Keratinocyte (primary cell): ENCODE results near the gene MUL1. TPM values are rescaled to one million over a fixed set of nuclear protein-coding genes. Genes with fewer than 3 reads are reported as not detected.

Source experiments
- DNase-seq: peaks from one replicate; pipeline ENCODE4 v3.0.0-alpha.2; 2011; ENCODE audit warnings: low read depth, missing footprints, low spot score
- FAIRE-seq: peaks from 2 replicates; lab custom pipeline; 2011; peaks lifted over from hg19 to GRCh38; lab: Jason Lieb, UNC
- H2AFZ ChIP-seq: 2 replicates; pipeline ENCODE4 v1.6.0; 2012; ENCODE audit warnings: low read length, control low read depth, inconsistent platforms; ENCODE audit not compliant: control insufficient read depth
- H3K27ac ChIP-seq: 2 replicates; pipeline ENCODE4 v1.5.1; 2011; ENCODE audit warnings: low read length; ENCODE audit not compliant: control insufficient read depth, insufficient read depth
- H3K27me3 ChIP-seq: 3 replicates; pipeline ENCODE4 v1.6.0; 2011; ENCODE audit warnings: low read length; ENCODE audit not compliant: control insufficient read depth, insufficient read depth; ENCODE audit errors: extremely low read depth
- H3K36me3 ChIP-seq, 2 experiments: 2 replicates in 1 of 2; 3 replicates in 1 of 2; pipeline ENCODE4 v1.5.1; 2011; ENCODE audit warnings: low read length in 2 of 2, mild to moderate bottlenecking in 1 of 2; ENCODE audit not compliant: control insufficient read depth in 2 of 2, insufficient read depth in 2 of 2; ENCODE audit errors: extremely low read depth in 1 of 2
- H3K4me1 ChIP-seq: 3 replicates; pipeline ENCODE4 v1.5.1; 2011; ENCODE audit warnings: low read length; ENCODE audit not compliant: control insufficient read depth, insufficient read depth; ENCODE audit errors: extremely low read depth
- H3K4me2 ChIP-seq: 3 replicates; pipeline ENCODE4 v1.6.0; 2011; ENCODE audit warnings: low read depth, low read length; ENCODE audit not compliant: control insufficient read depth, insufficient read depth; ENCODE audit errors: extremely low read depth
- H3K4me3 ChIP-seq, 3 experiments: fragments of 200-600 bp in 1 of 3; sonication (generic) in 1 of 3; 2 replicates in 2 of 3; 3 replicates in 1 of 3; pipeline ENCODE4 v1.5.1; 2011 to 2016; ENCODE audit warnings: low read length in 3 of 3, mild to moderate bottlenecking in 3 of 3, control low read depth in 2 of 3, inconsistent platforms in 1 of 3, low read depth in 1 of 3, mixed read lengths in 1 of 3, mixed run types in 1 of 3, moderate library complexity in 1 of 3; ENCODE audit not compliant: control insufficient read depth in 2 of 3, insufficient read depth in 2 of 3; ENCODE audit errors: extremely low read depth in 1 of 3
- H3K79me2 ChIP-seq: 2 replicates; pipeline ENCODE4 v1.6.0; 2012; ENCODE audit warnings: low read length; ENCODE audit not compliant: control insufficient read depth, insufficient read depth
- H3K9ac ChIP-seq: 3 replicates; pipeline ENCODE4 v1.6.0; 2011; ENCODE audit warnings: low read length; ENCODE audit not compliant: control insufficient read depth, insufficient read depth; ENCODE audit errors: extremely low read depth
- H3K9me1 ChIP-seq: 3 replicates; pipeline ENCODE4 v1.6.0; 2011; ENCODE audit warnings: low read length; ENCODE audit not compliant: control insufficient read depth, insufficient read depth; ENCODE audit errors: extremely low read depth
- H3K9me3 ChIP-seq: 2 replicates; pipeline ENCODE4 v1.5.1; 2012; ENCODE audit warnings: low read depth, low read length; ENCODE audit not compliant: control insufficient read depth
- H4K20me1 ChIP-seq: 3 replicates; pipeline ENCODE4 v1.6.0; 2011; ENCODE audit warnings: low read length; ENCODE audit not compliant: control insufficient read depth, insufficient read depth; ENCODE audit errors: extremely low read depth
- CTCF ChIP-seq, 3 experiments: IDR thresholded peaks in 1 of 3; conservative IDR thresholded peaks in 1 of 3; optimal IDR thresholded peaks in 1 of 3; 2 replicates in 2 of 3; 3 replicates in 1 of 3; pipeline versions ENCODE3 to v1.5.1; 2011; ENCODE audit warnings: low read length in 3 of 3, mild to moderate bottlenecking in 3 of 3, moderate library complexity in 2 of 3, control low read depth in 1 of 3, inconsistent platforms in 1 of 3; ENCODE audit not compliant: insufficient read depth in 2 of 3; ENCODE audit errors: extremely low read depth in 1 of 3
- EZH2 ChIP-seq: IDR thresholded peaks from one replicate; pipeline ENCODE4 v1.6.1; 2012; ENCODE audit warnings: inconsistent platforms, mild to moderate bottlenecking, low read length, moderate library complexity
- dilution Hi-C: fragments of 300-500 bp; cut with MboI; formaldehyde crosslinking; loops from one replicate; pipeline ENCODE4 v1.7.0; 2020; ENCODE audit warnings: low sequenced_read_pairs; ENCODE audit not compliant: extremely low pct_ligation_motif_present
- polyA plus RNA-seq, 5 experiments: library from polyadenylated mRNA; depleted of rRNA in 3 of 5; stranded (reverse) in 3 of 5; stranded (forward) in 1 of 5; unstranded in 1 of 5; fragments of >200 nt; gene quantifications; 1 replicate in 1 of 5; 2 replicates in 3 of 5; 3 replicates in 1 of 5; pipeline versions ENCODE4 v1.2.1 to v1.2.3, GENCODE V29; 2011 to 2012; ENCODE audit warnings: missing spikeins in 2 of 5, low read depth in 1 of 5, low replicate concordance in 1 of 5

MUL1 gene
- polyA plus RNA-seq, 1 donor (not counting 4 experiments of a cell fraction or from before 2014, with no cell fraction given): 28.2 TPM

- DNase-seq (no peak), FAIRE-seq (no peak)
- no peaks in the 10 kb centered on the region for H3K9me1 ChIP-seq
- no peaks in the 10 kb centered on the region for H3K36me3 ChIP-seq
- dilution Hi-C loops: no loop called here
- no peaks in the 10 kb centered on the region for H3K9me3 ChIP-seq
- no peak overlapping the region for H3K4me3 ChIP-seq
- no peaks in the 10 kb centered on the region for H3K4me1 ChIP-seq
- peaks cover 18% of the 10 kb centered on the region for H3K27me3 ChIP-seq
- no peak overlapping the region for H3K9ac ChIP-seq
- H3K4me2 ChIP-seq: no peak overlapping the region
- no peak for TF ChIP-seq CTCF (optimal IDR thresholded peaks at IDR 0.05 in 1 of 3, IDR thresholded peaks at IDR 0.05 in 1 of 3, conservative IDR thresholded peaks at IDR 0.05 in 1 of 3; ENCODE audit: extremely low read depth in 1 of 3, insufficient read depth in 2 of 3, low read length in 3 of 3)
- no peak for TF ChIP-seq EZH2
- no peak overlapping the region for H2AFZ ChIP-seq
- no peak overlapping the region for H3K27ac ChIP-seq
- H3K79me2 ChIP-seq: no peaks in the 10 kb centered on the region
- H4K20me1 ChIP-seq: no peaks in the 10 kb centered on the region
Observed at GRCh38 chr1:20528221-20528620, 20.3 kb upstream of the MUL1 start.

- Histone ChIP-seq H2AFZ (no peak overlapping the region), H3K4me3 (no peak overlapping the region), H3K27me3 (peaks cover 15% of the 10 kb centered on the region), H3K9ac (no peak overlapping the region), H3K79me2 (no peaks in the 10 kb centered on the region), H3K9me3 (no peaks in the 10 kb centered on the region), H3K9me1 (no peaks in the 10 kb centered on the region), H3K27ac (no peak overlapping the region), H4K20me1 (no peaks in the 10 kb centered on the region), H3K4me2 (no peak overlapping the region), H3K4me1 (no peaks in the 10 kb centered on the region), H3K36me3 (no peaks in the 10 kb centered on the region)
- FAIRE-seq: no peak
- dilution Hi-C loops: no loop called here
- TF ChIP-seq EZH2 (no peak), CTCF (optimal IDR thresholded peaks at IDR 0.05 in 1 of 3, IDR thresholded peaks at IDR 0.05 in 1 of 3, conservative IDR thresholded peaks at IDR 0.05 in 1 of 3; ENCODE audit: extremely low read depth in 1 of 3, insufficient read depth in 2 of 3, low read length in 3 of 3) (no peak)
- no peak for DNase-seq
Observed at GRCh38 chr1:20526267-20526666, 18.3 kb upstream of the MUL1 start.
